Fibroblast of skin of scalp (primary cell): ENCODE measurements around the gene PIERCE2.
A peak's percentile ranks its signal among the peaks of the same experiment; 100 is the strongest.
"Not testable (repeated sequence)": the region's sequence is repeated elsewhere in the genome, so short reads cannot be mapped to it uniquely, and the experiment has no call there.

Source experiments
- DNase-seq: peaks from one replicate; pipeline ENCODE4 v3.0.0-alpha.2; 2013

Gene PIERCE2

DNA sequence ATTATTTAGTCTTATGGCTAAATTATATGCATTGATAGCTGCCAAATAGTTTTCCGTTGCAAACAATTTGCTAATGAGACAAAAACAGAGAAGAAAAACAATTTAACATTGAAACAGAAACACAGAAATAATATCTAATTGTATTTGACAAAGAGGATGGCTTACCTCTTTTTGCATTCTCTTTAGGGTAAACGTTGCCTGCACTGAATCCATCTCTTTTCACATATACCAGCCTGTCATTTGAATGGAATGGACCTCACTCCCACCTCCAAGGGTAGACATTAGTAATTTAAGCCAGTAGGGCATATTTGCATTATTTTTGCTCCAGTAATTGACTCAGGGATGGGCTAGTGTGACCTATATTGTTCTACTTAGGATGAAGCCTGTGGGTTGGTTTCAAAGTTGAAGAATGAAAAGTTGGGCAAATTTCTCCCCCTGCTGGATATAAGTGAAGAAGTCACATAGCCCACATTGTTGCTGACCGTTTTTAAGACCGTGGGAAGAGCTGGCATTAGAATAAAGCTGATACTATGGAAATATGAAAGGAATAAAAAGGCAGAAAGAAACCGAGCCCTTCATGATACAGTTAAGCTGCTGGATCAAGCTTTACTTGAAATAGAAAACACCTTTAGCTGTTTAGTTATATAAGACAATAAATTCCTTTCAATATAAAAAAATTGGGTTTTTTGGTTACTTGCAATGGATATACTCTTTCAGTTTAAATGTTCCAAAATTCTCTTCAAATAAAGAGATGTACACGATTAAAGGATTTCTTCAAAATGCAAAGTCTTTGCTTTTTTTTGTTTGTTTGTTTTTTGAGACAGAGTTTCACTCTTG is 26.9 kb downstream of the PIERCE2 start:
- DNase-seq, result peak; percentile 50

DNA sequence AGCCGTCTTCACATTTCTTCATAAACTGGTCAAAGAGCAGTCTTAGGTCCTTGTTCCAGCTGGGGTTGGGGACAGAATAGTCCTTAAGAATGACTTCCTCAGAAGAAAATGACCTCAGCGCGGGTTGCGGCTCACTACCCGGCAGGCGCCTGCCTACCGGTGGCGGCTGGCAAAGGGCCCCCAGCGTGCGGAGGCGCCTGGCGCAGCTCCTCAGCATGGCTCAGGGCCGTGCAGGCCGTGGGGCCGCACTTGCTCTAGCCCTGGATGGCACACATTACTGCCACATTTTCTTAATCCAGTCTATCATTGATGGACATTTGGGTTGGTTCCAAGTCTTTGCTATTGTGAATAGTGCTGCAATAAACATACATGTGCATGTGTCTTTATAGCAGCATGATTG is 34.8 kb downstream of the PIERCE2 start:
- not testable (repeated sequence) for DNase-seq

DNA sequence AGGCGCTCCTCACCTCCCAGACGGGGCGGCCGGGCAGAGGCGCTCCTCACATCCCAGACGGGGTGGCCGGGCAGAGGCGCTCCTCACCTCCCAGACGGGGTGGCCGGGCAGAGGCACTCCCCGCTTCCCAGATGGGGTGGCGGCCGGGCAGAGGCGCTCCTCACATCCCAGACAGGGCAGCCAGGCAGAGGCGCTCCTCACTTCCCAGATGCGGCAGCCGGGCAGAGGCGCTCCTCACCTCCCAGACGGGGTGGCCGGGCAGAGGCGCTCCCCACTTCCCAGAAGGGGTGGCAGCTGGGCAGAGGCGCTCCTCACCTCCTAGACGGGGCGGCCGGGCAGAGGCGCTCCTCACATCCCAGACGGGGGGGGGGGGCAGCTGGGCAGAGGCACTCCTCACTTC is 37.6 kb downstream of the PIERCE2 start:
- not testable (repeated sequence) for DNase-seq

DNA sequence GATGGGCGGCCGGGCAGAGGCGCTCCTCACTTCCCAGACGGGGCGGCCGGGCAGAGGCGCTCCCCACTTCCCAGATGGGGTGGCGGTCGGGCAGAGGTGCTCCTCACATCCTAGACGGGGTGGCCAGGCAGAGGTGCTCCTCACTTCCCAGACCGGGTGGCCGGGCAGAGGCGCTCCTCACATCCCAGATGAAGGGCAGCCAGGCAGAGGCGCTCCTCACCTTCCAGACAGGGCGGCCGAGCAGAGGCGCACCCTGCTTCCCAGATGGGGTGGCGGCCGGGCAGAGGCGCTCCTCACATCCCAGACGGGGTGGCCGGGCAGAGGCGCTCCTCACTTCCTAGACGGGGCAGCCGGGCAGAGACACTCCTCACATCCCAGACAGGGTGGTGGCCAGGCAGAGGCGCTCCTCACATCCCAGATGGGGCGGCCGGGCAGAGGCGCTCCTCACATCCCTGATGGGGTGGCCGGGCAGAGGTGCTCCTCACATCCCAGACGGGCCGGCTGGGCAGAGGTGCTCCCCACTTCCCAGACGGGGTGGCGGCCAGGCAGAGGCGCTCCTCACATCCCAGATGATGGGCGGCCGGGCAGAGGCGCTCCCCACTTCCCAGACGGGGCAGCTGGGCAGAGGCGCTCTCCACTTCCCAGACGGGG is 38.2 kb downstream of the PIERCE2 start:
- not testable (repeated sequence) for DNase-seq

DNA sequence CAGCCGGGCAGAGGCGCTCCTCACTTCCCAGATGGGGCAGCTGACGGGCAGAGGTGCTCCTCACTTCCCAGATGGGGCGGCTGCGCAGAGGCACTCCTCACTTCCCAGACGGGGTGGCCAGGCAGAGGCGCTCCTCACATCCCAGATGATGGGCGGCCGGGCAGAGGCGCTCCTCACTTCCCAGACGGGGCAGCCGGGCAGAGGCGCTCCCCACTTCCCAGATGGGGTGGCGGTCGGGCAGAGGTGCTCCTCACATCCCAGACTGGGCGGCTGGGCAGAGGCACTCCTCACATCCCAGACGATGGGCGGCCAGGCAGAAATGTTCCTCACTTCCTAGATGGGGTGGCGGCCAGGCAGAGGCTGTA is 38.7 kb downstream of the PIERCE2 start:
- DNase-seq, result not testable (repeated sequence)

DNA sequence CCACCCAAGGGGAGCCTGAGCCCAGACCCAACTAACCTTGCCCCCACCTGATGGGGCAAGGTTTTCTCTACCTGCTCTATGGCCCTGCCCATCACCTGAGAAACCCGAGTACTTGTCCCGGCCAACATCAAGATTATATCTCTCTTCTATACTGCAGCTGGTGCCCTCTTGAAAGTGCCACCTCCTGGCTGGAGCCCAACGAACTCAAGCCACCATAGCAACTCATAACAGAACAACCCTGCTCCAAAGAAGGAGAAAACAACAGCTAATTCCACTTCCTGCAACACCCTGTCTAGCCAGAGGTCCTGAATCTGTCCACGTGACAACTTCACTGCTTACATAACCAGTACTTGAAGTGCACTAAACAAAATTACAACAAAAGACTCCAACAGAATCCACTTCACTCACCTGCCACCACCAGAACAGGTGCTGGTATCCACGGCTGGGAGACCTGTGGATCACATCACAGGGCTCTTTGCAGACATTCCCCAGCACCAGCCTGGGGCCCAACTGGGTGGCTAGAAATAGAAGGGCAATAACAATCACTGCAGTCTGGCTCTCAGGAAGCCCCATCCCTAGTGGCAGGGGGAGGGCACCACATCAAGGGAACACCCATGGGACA is 49.2 kb downstream of the PIERCE2 start:
- no peak for DNase-seq

DNA sequence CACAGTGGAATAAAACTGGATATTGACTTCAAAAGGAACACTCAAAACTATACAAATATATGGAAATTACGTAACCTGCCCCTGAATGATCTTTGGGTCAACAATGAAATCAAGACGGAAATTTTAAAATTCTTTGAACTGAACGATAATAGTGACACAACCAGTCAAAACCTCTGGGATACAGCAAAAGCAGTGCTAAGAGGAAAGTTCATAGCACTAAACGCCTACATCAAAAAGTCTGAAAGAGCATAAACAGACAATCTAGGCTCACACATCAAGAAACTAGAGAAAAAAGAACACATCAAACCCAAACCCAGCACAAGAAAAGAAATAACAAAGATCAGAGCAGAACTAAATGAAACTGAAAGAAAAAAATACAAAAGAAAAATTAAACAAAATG is 53.2 kb downstream of the PIERCE2 start:
- DNase-seq, result no peak

DNA sequence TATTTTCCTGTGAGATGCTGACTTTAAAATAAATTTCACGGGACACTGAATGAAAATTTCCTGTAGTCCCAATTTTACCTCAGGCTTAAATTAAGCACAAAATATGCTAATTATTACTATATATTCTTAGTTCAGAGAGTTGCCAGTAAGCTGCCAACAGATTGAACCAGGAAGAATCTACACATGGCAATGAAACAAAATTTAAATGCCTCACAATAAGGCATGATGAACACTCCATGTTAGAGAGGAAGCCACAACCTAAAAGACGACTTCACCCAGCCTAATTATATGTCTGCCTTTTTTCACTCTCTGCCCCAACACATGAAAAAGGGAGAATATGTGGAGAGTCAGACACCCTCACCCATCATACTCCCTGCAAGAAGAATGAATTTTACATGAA is 60.0 kb downstream of the PIERCE2 start:
- DNase-seq, result no peak
